Activated CD8-positive, alpha-beta T cell treated with anti-CD3 and anti-CD28 coated beads for 36 hours (primary cell): ENCODE measurements around the gene ASTN2. TPM values are rescaled to one million over a fixed set of nuclear protein-coding genes. Genes with fewer than 3 reads are reported as not detected.

Experiments used
- ATAC-seq: fragments of 200-7000 bp; cut with Tn5 transposase; one replicate; pipeline ENCODE4 v1.10.0; 2021; ENCODE audit warnings: mild to moderate bottlenecking, moderate library complexity
- CTCF ChIA-PET: fragments of 350-600 bp; sonication (Branson Sonifier 250); formaldehyde crosslinking; loops from one replicate; lab custom pipeline; 2021; ENCODE audit warnings: antibody characterized with exemption; lab: Charles Lee
- POLR2A ChIA-PET: fragments of 350-600 bp; sonication (Branson Sonifier 250); formaldehyde crosslinking; loops from one replicate; lab custom pipeline; 2021; ENCODE audit warnings: antibody characterized with exemption; lab: Charles Lee
- DNase-seq: peaks from one replicate; pipeline ENCODE4 v3.0.0-alpha.2; 2020
- H3K27ac Mint-ChIP-seq: one replicate; pipeline ENCODE4 v1.8.0; 2021; ENCODE audit warnings: mild to moderate bottlenecking, mixed read lengths
- H3K27me3 Mint-ChIP-seq: one replicate; pipeline ENCODE4 v1.8.0; 2021; ENCODE audit warnings: mixed read lengths
- H3K36me3 Mint-ChIP-seq: one replicate; pipeline ENCODE4 v1.8.0; 2021; ENCODE audit warnings: low read depth, mixed read lengths
- H3K4me1 Mint-ChIP-seq: one replicate; pipeline ENCODE4 v1.8.0; 2021; ENCODE audit warnings: low read depth, mixed read lengths
- H3K4me3 Mint-ChIP-seq: one replicate; pipeline ENCODE4 v1.8.0; 2021; ENCODE audit warnings: mild to moderate bottlenecking, moderate library complexity, mixed read lengths
- H3K9me3 Mint-ChIP-seq: one replicate; pipeline ENCODE4 v1.8.0; 2021; ENCODE audit warnings: mixed read lengths
- intact Hi-C: fragments of 100-400 bp; cut with micrococcal nuclease; formaldehyde crosslinking; loops from one replicate; pipeline ENCODE4 v1.10.0; 2022
- total RNA-seq, 2 experiments: library from RNA; stranded (reverse); gene quantifications; one replicate each; pipeline ENCODE4 v1.2.3, GENCODE V29; 2021
- TF ChIP-seq, protein P1 (sequence below): fragments of 200-600 bp; IDR thresholded peaks from one replicate; pipeline ENCODE4 v1.8.0; 2022; ENCODE audit warnings: antibody characterized with exemption, mild to moderate bottlenecking

The ASTN2 gene
- total RNA-seq, 2 experiments from 2014 or later = 5.2 to 5.7 TPM

DNA sequence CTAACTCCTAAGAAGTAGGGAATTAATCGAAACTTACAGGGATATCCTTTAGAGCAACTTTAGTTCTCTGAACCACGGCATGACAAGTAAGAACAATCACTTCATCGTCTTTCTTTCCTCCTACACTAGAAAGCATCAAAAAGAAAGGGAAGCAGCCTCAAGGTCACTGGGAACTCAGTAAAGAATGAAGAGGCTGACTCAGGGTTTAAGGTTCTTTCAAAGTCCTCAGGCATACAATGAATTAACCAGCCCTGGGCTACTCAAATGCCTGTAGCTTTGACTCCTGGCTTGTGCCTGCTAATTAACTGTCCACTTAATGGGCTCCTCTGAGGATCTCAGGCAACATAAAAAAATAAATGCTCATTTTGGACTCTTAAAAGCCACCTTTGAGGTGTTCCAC is 625.8 kb downstream of the ASTN2 start:
- intact Hi-C loops = no loop called here
- POLR2A ChIA-PET = no interaction called here
- Mint-ChIP-seq H3K36me3 (no peaks in the 10 kb centered on the region), H3K27ac (no peak overlapping the region), H3K27me3 (peaks cover 7% of the 10 kb centered on the region), H3K4me1 (no peaks in the 10 kb centered on the region), H3K4me3 (no peak overlapping the region), H3K9me3 (no peaks in the 10 kb centered on the region)
- no peak for DNase-seq
- TF ChIP-seq, protein P1, sequence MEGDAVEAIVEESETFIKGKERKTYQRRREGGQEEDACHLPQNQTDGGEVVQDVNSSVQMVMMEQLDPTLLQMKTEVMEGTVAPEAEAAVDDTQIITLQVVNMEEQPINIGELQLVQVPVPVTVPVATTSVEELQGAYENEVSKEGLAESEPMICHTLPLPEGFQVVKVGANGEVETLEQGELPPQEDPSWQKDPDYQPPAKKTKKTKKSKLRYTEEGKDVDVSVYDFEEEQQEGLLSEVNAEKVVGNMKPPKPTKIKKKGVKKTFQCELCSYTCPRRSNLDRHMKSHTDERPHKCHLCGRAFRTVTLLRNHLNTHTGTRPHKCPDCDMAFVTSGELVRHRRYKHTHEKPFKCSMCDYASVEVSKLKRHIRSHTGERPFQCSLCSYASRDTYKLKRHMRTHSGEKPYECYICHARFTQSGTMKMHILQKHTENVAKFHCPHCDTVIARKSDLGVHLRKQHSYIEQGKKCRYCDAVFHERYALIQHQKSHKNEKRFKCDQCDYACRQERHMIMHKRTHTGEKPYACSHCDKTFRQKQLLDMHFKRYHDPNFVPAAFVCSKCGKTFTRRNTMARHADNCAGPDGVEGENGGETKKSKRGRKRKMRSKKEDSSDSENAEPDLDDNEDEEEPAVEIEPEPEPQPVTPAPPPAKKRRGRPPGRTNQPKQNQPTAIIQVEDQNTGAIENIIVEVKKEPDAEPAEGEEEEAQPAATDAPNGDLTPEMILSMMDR = no peak
- ATAC-seq = no peak
- CTCF ChIA-PET = no interaction called here

DNA sequence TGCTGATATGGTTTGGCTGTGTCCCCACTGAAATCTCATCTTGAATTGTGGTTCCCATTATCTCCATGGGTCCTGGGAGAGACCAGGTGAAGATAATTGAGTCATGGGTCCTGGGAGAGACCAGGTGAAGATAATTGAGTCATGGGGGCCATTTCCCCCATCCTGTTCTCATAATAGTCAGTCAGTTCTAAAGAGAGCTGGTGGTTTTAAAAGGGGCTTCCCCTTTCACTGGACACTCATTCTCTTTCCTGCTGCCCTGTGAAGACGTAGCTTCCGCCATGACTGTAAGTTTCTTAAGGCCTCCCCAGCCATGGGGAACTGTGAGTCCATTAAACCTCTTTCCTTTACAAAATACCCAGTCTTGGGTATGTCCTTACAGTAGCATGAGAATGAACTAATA is 628.1 kb downstream of the ASTN2 start:
- Mint-ChIP-seq H3K4me3 (no peak overlapping the region), H3K36me3 (no peaks in the 10 kb centered on the region), H3K9me3 (no peaks in the 10 kb centered on the region), H3K27me3 (peaks cover 9% of the 10 kb centered on the region), H3K27ac (no peak overlapping the region), H3K4me1 (no peaks in the 10 kb centered on the region)
- intact Hi-C loops = no loop called here
- ChIA-PET POLR2A (no interaction called here), CTCF (no interaction called here)
- DNase-seq = no peak
- no peak for ATAC-seq
- TF ChIP-seq, protein P1 = no peak

DNA sequence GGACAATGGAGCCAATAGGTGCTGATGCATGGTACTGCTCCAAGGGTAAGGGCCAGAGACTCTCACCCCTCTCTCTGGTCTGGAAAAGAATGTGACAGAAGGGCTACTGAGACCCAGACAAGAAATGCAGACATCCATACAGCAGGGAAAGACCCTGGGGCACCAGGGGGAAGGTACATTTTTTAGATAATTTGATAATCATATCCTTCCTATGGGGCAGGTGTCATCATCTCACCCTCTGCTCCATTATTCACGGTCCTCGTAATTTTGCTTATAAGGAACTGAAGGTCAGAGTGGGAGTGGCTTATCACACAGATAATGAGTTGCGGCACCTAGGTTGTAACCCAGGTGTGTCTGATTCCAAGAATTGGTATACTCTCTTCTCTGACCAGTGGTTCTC is 637.7 kb downstream of the ASTN2 start:
- Mint-ChIP-seq H3K27ac (no peak overlapping the region), H3K36me3 (no peaks in the 10 kb centered on the region), H3K27me3 (peaks cover 3% of the 10 kb centered on the region), H3K9me3 (no peaks in the 10 kb centered on the region), H3K4me1 (no peaks in the 10 kb centered on the region), H3K4me3 (no peak overlapping the region)
- TF ChIP-seq, protein P1 = no peak
- no peak for ATAC-seq
- ChIA-PET CTCF (no interaction called here), POLR2A (no interaction called here)
- no peak for DNase-seq
- intact Hi-C loops = no loop called here

DNA sequence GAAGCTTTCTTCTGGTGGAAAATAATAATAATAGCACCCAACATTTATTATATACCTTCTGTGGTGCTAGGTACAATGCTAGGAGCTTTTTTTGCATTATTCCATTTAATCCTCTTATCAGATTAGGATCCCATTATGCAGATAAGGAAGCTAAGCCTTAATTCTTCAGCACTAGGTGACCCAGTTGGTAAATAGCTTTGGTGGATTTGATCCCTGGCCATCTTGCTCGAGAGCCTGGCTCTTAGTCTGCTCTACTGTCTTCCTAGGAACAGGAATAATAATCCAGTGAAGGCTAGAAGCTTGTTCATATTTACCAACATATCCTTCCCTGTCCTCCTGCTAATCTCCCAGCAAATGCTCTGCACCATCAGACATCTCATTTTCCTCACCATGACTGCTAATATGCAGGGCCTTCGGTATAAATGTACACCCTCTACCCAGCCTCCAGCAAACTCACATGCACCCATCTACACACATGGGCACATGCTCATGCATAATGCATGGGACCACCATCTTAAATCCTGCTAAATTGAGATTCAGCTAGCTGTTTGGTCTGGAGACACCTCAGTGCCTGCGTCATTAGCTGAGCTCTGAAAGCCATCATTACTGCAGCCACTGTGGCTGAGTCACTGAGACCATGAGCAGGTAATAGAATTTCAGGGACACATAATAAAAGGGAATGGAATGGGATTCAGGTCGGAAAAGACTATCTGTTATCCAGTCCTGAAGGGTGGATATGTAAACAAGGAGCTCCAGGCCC is 640.3 kb downstream of the ASTN2 start:
- no peak overlapping the region for H3K27ac Mint-ChIP-seq
- H3K4me1 Mint-ChIP-seq = no peaks in the 10 kb centered on the region
- CTCF ChIA-PET = no interaction called here
- POLR2A ChIA-PET = no interaction called here
- no peak overlapping the region for H3K4me3 Mint-ChIP-seq
- no peaks in the 10 kb centered on the region for H3K9me3 Mint-ChIP-seq
- H3K36me3 Mint-ChIP-seq = no peaks in the 10 kb centered on the region
- ATAC-seq (no peak), DNase-seq (no peak)
- TF ChIP-seq, protein P1 = no peak
- intact Hi-C loops = no loop called here
- H3K27me3 Mint-ChIP-seq = peaks cover 4% of the 10 kb centered on the region

DNA sequence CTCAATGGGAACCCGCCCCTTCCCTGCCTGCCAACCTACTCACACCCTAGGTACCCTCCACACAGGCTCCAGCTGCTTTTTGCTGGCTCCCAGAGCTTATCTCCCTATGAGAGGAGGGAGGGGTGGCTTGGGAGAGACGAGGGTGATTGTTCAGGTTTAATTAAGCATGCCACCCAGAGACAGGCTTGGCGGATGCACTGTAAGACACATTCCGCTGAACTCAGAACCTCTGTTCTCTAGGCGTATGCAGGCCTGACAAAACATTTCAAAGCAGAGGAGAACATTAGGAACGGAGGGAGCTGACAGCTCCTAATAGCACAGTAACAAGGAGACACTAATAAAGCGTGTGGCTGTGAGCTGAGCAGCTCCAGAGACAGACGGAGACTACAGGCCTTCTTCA is 647.6 kb downstream of the ASTN2 start:
- Mint-ChIP-seq H3K36me3 (no peaks in the 10 kb centered on the region), H3K27me3 (peaks cover 1% of the 10 kb centered on the region), H3K9me3 (no peaks in the 10 kb centered on the region), H3K4me1 (no peaks in the 10 kb centered on the region), H3K4me3 (no peak overlapping the region), H3K27ac (no peak overlapping the region)
- ATAC-seq (no peak), DNase-seq (no peak)
- intact Hi-C loops = no loop called here
- TF ChIP-seq, protein P1 = no peak
- POLR2A ChIA-PET = no interaction called here
- CTCF ChIA-PET = no interaction called here
